GM19467 (cell line): Measurements from ENCODE around the gene DCP2.

Source experiments
- ATAC-seq: cut with Tn5 transposase; IDR thresholded peaks from one replicate; pipeline ENCODE4 v1.9.1; 2021; ENCODE audit warnings: mild to moderate bottlenecking, moderate library complexity; ENCODE audit not compliant: unreplicated experiment

DCP2 gene

GRCh38 chr5:113042491-113043243 lies 66.1 kb downstream of the DCP2 start:
- ATAC-seq: no peak

GRCh38 chr5:113043491-113043931 lies 66.9 kb downstream of the DCP2 start:
- ATAC-seq: no peak

- ATAC-seq: no peak
Measured at GRCh38 chr5:113044776-113045465, 68.3 kb downstream of the DCP2 start.

GRCh38 chr5:113047234-113047633 lies 70.6 kb downstream of the DCP2 start:
- ATAC-seq: no peak

GRCh38 chr5:113047733-113048652 lies 71.4 kb downstream of the DCP2 start:
- ATAC-seq: peak; percentile 86

GRCh38 chr5:113048931-113049330 lies 72.3 kb downstream of the DCP2 start:
- no peak for ATAC-seq

GRCh38 chr5:113050721-113051382 lies 74.3 kb downstream of the DCP2 start:
- ATAC-seq: no peak

- no peak for ATAC-seq
Measured at GRCh38 chr5:113052041-113052795, 75.6 kb downstream of the DCP2 start.

- ATAC-seq: no peak
Measured at GRCh38 chr5:113053511-113053995, 77.0 kb downstream of the DCP2 start.

- no peak for ATAC-seq
Measured at GRCh38 chr5:113054899-113055298, 78.3 kb downstream of the DCP2 start.

GRCh38 chr5:113056988-113057387 lies 80.4 kb downstream of the DCP2 start:
- ATAC-seq: no peak

GRCh38 chr5:113057557-113057984 lies 81.0 kb downstream of the DCP2 start:
- no peak for ATAC-seq

- no peak for ATAC-seq
Measured at GRCh38 chr5:113058269-113058668, 81.7 kb downstream of the DCP2 start.

GRCh38 chr5:113058706-113059226 lies 82.2 kb downstream of the DCP2 start:
- no peak for ATAC-seq

GRCh38 chr5:113059232-113060040 lies 82.8 kb downstream of the DCP2 start:
- no peak for ATAC-seq

GRCh38 chr5:113060408-113061025 lies 83.9 kb downstream of the DCP2 start:
- no peak for ATAC-seq

- ATAC-seq: no peak
Measured at GRCh38 chr5:113061846-113062780, 85.5 kb downstream of the DCP2 start.
